ENCODE data around the gene AFAP1.
"Not testable (repeated sequence)": the region's sequence is repeated elsewhere in the genome, so short reads cannot be mapped to it uniquely, and the experiment has no call there.

DNA sequence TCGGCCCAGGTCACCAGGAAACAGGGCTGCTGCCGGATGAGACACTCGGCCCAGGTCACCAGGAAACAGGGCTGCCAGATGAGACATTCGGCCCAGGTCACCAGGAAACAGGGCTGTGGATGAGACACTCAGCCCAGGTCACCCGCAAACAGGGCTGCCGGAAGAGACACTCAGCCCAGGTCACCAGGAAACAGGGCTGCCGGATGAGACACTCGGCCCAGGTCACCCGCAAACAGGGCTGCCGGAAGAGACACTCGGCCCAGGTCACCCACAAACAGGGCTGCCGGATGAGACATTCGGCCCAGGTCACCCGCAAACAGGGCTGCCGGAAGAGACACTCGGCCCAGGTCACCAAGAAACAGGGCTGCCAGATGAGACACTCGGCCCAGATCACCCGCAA, 21.5 kb downstream of the AFAP1 start:
- TF ChIP-seq, protein P1, sequence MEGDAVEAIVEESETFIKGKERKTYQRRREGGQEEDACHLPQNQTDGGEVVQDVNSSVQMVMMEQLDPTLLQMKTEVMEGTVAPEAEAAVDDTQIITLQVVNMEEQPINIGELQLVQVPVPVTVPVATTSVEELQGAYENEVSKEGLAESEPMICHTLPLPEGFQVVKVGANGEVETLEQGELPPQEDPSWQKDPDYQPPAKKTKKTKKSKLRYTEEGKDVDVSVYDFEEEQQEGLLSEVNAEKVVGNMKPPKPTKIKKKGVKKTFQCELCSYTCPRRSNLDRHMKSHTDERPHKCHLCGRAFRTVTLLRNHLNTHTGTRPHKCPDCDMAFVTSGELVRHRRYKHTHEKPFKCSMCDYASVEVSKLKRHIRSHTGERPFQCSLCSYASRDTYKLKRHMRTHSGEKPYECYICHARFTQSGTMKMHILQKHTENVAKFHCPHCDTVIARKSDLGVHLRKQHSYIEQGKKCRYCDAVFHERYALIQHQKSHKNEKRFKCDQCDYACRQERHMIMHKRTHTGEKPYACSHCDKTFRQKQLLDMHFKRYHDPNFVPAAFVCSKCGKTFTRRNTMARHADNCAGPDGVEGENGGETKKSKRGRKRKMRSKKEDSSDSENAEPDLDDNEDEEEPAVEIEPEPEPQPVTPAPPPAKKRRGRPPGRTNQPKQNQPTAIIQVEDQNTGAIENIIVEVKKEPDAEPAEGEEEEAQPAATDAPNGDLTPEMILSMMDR (IDR thresholded peaks at IDR 0.05; ENCODE audit: extremely low read depth in 1 of 2, insufficient read depth in 1 of 2, low read depth in 1 of 2, low read length in 2 of 2), result not testable (repeated sequence)
- TF ChIP-seq POLR2A (IDR thresholded peaks at IDR 0.05; ENCODE audit: low read depth, low read length), result not testable (repeated sequence)
